ENCODE data around the gene HS6ST1.
"Not testable (repeated sequence)": the region's sequence is repeated elsewhere in the genome, so short reads cannot be mapped to it uniquely, and the experiment has no call there.

HS6ST1 gene

DNA sequence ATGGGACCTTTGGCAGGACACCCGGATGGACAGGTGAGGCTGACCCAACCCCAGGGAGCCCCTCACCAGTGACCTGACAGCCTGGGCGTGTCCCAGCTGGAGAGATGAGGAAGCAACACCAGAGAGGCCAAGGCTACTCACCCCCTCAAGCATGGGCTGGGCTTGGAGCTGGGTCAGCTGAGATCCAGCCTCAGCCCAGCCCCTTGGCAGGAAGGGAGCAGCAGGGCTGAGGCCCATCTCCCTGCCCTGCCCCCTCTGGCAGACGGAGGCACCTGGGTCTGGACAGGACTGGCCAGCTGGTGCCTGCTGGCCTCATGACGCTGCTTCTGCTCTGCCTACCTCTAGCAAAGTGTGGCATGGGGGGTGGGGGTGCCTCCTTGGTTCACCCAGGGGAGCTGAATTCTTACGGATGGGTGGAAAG lies 37.8 kb downstream of the HS6ST1 start:
- no peak for DNase-seq

- no peak for DNase-seq
Observed at GRCh38 chr2:128280158-128280871, 38.4 kb downstream of the HS6ST1 start.

- DNase-seq, result no peak
Observed at GRCh38 chr2:128279786-128280157, 38.9 kb downstream of the HS6ST1 start.

GRCh38 chr2:128279009-128279408 lies 39.7 kb downstream of the HS6ST1 start:
- no peak for DNase-seq

DNA sequence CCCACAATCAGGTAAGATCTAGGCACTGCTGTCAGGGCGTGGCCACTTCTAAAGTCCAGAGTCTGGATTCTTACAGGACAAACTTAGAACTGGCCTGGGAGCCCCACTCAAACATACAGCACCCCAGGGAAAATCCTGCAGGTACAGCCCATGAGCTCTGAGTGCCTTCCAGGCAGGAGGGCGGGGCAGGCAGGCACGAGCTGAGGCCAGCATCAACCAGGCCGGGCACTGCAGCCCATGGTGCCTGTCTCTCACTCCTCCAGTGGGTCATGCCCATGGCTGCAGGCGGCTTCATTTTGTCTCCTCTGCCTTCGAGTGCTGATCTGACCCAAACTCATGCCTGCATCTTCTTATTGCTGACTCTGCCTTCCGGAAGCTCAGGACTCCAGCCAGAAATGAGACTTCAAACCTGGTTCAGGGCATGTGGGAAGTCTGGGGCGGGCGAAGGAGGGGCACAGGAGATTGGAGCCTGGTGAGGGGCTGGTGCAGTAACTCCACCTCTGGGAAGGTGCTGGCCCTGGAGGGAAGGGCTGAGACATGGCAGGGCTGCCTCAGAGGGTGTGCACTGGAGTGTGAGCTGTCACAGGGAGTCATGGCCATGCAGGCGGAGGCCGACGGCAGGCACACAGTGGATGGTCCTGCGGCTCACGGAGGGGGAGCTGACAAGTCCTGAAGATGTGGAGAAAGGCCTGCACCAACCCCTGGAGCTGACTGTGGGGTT lies 40.5 kb downstream of the HS6ST1 start:
- no peak for DNase-seq

- no peak for DNase-seq
Observed at GRCh38 chr2:128276878-128277675, 41.6 kb downstream of the HS6ST1 start.

GRCh38 chr2:128275498-128276045 lies 43.1 kb downstream of the HS6ST1 start:
- DNase-seq, result no peak

DNA sequence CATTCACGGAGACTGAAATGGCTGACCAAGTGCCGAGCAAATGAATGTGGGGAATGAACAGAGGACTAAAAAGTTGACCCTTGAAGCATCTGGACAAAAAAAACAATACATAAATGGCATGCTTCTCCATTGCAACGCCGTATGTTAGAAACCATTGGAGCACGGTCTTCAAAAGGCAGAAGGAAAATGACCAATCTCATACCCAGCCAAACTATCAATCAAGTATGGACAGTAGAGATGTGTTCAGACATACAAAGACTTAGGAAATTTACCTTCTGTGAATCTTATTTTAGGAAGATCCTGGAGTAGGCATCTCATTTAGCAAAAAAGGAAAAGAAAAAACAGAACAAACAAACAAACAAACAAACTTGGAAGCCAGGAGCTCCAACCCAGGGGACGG lies 44.5 kb downstream of the HS6ST1 start:
- no peak for DNase-seq

- peak; percentile 61 for DNase-seq
Observed at GRCh38 chr2:128273469-128274081, 45.1 kb downstream of the HS6ST1 start.

DNA sequence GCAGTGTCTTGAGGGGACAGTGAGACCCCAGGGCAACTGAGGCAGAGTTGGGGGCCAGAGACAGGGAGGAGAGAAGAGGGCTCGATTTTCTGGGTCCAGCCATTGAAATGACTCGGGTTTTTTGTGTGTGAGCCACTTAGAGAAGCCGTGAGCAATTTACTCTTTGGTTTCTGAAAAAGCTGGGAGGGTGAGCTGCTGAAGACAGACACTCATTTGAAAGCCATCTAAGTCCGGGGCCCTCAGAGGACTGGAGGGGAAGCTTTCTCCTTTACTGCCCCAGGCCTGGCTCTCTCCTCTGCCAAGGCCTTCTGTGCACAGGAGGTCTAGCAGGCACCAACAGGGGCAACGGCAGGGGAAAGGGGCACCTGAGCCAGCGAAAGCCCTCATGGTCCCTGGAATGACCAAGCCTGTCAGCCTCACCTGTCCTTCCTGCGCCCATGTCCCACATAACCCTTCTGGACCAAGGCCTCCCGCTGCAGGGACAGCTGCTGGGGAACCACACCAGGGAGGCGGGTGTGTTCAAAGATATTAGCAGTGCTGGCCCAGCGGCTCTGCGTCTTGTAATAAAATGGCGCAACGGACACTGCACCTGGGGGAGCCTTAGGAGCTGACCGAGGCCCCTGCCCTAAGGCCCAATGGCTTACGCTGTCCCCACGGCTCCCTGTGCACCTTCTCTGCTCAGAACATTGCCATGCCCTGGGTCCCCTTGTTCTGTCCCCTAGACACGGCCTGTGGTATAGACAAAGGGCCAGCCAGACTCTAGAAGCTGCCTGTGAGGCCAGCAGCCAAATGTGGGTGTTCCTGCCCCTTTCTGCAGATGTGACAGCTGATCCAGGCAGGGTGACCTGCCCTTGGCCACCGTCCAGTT lies 45.8 kb downstream of the HS6ST1 start:
- DNase-seq, result no peak

- DNase-seq, result no peak
Observed at GRCh38 chr2:128271911-128272600, 46.6 kb downstream of the HS6ST1 start.

DNA sequence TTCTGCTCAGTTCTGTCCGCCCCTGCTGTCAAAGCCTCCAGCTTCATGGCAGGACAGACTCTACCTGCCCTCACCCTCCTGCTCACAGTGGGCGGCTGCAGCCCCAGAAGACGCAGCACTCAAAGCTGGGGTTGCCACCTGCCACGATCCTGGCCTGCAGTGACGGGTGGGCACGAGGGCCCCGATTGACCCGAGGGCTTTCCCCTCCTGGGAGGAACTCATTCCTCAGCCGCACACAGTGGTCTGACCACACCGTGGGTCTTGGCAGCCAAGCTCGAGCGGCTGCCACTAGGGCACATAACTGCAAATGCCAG lies 47.1 kb downstream of the HS6ST1 start:
- no peak for DNase-seq

DNA sequence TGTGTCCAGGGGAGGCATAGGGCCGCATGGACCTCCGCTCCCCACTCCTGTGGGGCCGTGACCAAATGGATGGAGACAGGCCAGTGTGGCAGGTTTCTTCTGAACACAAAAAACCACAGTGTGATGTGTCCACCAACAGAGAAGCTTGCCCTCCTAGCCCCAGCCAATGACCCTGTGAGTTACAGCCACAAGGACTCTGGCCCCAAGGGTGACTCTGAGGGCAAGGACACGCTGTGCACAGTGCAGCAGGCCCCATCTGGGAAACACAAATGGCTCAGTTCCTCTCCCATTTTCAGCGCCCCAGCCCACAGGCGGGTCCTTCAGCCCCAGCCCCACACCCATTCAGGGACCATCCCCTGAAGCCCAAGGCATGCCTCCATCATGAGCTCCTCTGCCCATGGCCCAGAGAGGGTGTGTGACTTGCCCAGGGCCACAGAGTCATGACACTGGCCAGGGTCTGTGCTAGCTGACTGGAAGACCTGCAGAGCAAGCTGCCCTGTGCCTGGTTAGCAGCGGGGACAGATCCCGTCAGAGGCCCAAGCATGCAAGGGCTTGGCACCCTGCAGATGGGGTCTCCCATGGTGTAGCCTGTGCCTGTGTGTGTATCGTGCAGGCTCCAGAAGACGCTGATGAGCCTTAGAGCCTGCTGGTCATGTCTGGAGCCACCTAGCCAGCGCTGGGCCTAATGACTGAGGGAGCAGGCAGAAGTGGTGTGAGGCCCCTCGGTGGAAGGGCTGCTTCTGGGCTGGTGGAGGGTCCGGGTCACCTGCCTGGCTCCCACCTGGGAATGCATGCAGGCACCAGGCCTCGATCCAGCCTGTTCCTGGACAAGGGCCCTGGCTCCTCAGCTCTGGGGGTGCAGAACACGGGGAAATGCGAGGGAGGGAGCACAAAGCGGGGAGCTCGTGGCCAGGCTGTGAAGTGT lies 47.7 kb downstream of the HS6ST1 start:
- DNase-seq, result no peak

DNA sequence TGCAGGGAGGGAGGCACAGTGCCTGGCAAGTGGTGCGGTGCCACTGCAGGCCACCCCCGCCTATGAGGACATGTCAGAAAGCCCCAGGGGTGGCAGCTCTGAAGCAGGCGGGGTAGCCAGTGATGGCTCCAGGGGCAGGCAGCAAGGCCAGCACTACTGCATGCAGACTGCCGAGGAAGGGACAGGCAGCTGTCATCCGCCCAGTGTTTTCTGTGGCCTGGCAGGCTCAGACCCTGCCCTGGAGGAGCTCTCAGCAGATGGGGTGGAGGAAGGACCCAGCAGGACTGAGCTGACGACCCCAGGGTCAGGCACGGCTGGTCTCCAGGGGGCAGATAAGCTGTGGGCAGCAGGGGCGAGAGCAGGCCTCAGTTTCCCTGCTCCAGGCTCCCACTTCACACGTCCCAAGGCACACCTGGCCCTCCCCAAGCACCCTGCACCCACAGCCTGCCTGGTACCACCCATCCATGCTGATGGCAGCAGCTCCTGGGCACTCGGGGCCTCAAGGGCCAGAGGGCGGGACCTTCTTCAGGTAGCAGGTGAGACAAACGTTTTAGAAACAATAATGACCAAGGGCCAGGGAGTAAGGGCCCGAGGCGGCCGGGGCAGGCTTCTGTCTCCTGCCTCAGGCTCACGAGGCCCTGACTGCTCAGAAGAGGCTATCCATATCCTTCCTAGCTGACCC lies 48.5 kb downstream of the HS6ST1 start:
- no peak for DNase-seq

DNA sequence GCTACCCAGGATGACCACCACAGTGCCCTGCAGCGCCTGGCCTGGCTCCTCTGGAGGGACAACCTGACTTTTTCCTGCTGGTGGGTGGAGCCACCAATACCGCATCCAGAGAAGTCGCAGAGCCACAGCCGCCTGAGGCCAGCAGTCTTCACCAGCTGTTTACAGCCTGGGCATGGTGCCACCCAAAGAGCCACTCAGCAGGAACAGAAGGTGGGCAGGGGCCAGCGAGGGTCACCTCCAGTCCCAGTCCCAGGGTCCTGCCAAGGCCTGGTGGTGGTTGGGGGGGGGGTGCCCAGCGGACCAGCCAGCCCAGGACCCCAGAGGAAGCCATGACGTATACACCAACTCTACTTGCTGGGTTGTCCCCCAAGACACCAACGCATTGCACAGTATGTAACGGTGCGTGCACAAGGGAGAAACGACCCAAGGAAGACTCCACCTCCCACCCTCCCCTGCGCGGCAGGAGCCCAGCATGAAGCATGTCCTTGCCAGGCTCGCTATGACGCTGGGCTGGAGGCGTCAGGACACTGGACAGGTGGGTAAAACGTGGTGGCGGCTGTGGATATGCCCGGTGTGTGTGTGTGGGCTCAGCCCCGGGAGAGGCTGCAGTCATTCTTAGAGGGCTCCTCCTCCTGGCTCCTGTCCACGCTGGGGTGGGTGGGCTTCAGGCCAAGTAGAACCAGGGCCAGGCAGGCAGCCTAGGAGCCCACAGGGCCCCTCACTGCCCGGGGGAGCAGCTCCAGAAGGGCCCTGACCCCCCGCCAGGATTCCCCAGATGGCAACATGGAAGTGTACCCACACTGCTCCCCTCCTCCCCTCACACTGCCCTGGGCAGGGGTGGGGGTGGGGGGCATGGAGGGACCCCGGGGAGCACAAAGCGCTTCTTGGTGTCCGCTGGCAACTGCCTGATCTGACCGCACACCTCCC lies 49.3 kb downstream of the HS6ST1 start:
- no peak for DNase-seq

GRCh38 chr2:128268611-128269010 lies 50.1 kb downstream of the HS6ST1 start:
- not testable (repeated sequence) for DNase-seq

DNA sequence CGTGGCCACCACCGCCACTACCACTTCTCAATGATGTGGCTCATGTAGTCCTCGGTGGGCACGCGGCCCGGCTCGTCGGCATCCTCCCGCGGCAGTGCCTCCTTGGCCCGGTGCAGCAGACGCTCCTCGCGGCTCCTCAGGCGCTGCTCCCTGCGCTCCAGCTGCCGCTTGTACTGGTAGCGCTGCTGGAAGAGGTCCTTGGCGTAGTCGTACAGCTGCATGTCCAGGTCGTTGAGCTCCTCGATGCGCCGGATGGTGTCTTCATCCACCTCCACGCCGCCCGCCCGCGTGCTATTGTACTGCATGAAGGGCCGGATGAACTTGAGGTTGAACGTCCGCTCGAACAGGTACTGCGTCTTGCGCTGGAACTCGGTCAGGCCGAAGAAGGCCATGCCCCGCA lies 50.5 kb downstream of the HS6ST1 start:
- not testable (repeated sequence) for DNase-seq

DNA sequence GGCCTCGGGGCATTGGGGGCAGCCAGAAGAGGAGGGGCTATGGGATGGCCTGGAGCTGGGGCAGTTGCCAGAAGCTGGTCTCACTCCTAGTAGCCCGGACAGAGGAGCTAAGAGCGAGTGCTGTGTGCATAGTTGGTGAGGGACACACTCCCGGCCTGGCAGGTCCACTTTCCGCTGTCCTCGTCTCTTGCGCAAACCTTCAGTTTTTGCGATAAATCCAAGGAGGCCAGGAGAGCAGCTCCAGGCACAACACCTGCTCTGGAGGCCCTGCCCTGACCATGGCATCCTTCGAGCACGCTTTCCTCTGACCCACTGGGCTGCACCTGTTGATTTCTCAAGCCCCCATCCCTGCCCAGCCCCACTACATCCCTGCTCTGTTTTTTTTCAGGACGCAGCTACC lies 51.0 kb downstream of the HS6ST1 start:
- not testable (repeated sequence) for DNase-seq

DNA sequence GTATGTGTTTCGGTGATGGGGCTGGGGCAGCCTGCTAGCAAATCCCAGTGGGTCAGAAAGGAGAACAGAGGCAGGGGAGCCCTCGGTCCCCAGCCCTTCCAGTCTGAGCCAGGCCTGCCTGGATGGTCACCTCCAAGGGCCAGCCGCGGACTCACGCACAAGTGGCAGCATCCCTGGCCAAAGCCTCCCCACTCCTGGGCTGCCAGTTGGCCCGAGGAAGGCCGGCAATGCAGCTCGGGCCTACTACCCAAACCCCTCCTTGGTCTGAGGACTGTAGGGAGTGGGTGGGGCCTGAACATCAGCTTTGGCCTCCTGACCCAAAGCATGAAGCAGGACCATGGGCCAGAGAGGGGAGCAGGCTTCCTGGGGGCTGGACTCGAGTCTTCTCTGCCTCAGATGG lies 51.5 kb downstream of the HS6ST1 start:
- not testable (repeated sequence) for DNase-seq

All from CD4-positive, alpha-beta T cell treated with Interleukin-17A for 1 hour (primary cell).